Endothelial cell of umbilical vein (primary cell): ENCODE measurements around the gene PRXL2C. TPM values are rescaled to one million over a fixed set of nuclear protein-coding genes. Genes with fewer than 3 reads are reported as not detected.

Experiments used
- BruUV-seq: library from RNA; stranded (reverse); fragments of 400-500 nt; replicated peaks from 2 replicates; lab custom pipeline; 2021; lab: Mats Ljungman, UMichigan
- CTCF ChIA-PET: fragments of 300-600, 350-600 bp; sonication (Branson Sonifier 250); formaldehyde crosslinking; loops from one replicate; lab custom pipeline; 2021; ENCODE audit warnings: antibody characterized with exemption, inconsistent platforms; lab: Charles Lee
- POLR2A ChIA-PET: fragments of 300-600, 350-600 bp; sonication (Branson Sonifier 250); formaldehyde crosslinking; loops from one replicate; lab custom pipeline; 2021; ENCODE audit warnings: antibody characterized with exemption, inconsistent platforms; lab: Charles Lee
- DNase-seq: peaks from one replicate; pipeline ENCODE4 v3.0.0-alpha.2; 2011; ENCODE audit warnings: low read depth, low spot score
- FAIRE-seq: peaks from 2 replicates; lab custom pipeline; 2011; peaks lifted over from hg19 to GRCh38; lab: Jason Lieb, UNC
- H2AFZ ChIP-seq: 2 replicates; pipeline ENCODE4 v1.6.0; 2012; ENCODE audit warnings: low read depth, low read length, control low read depth, inconsistent platforms
- H3K27ac ChIP-seq: 2 replicates; pipeline ENCODE4 v1.5.1; 2011; ENCODE audit warnings: low read depth, mild to moderate bottlenecking, control low read depth, low read length, moderate library complexity; ENCODE audit not compliant: insufficient read depth
- H3K27me3 ChIP-seq, 2 experiments: 2 replicates each; pipeline versions ENCODE4 v1.6.0 to v1.6.1; 2011; ENCODE audit warnings: low read length in 2 of 2, mixed read lengths in 1 of 2; ENCODE audit not compliant: control insufficient read depth in 2 of 2, insufficient read depth in 2 of 2
- H3K36me3 ChIP-seq, 2 experiments: 2 replicates in 1 of 2; 3 replicates in 1 of 2; pipeline ENCODE4 v1.5.1; 2011; ENCODE audit warnings: low read length in 2 of 2, mild to moderate bottlenecking in 1 of 2, moderate library complexity in 1 of 2; ENCODE audit not compliant: control insufficient read depth in 2 of 2, insufficient read depth in 2 of 2; ENCODE audit errors: extremely low read depth in 1 of 2
- H3K4me1 ChIP-seq: 3 replicates; pipeline ENCODE4 v1.5.1; 2011; ENCODE audit warnings: mild to moderate bottlenecking, low read length; ENCODE audit not compliant: control insufficient read depth, insufficient read depth; ENCODE audit errors: extremely low read depth
- H3K4me2 ChIP-seq: 2 replicates; pipeline ENCODE4 v1.6.1; 2011; ENCODE audit warnings: low read length, control low read depth, mixed read lengths; ENCODE audit not compliant: insufficient read depth
- H3K4me3 ChIP-seq, 3 experiments: fragments of 200-600 bp in 1 of 3; sonication (generic), shearing (Covaris generic) in 1 of 3; replicated peaks in 1 of 3; 2 replicates each; pipeline ENCODE4 v1.5.1; 2011 to 2016; ENCODE audit warnings: control low read depth in 3 of 3, low read length in 3 of 3, mild to moderate bottlenecking in 2 of 3, inconsistent platforms in 1 of 3, low read depth in 1 of 3, moderate library complexity in 1 of 3; ENCODE audit not compliant: insufficient read depth in 1 of 3
- H3K79me2 ChIP-seq: 2 replicates; pipeline ENCODE4 v1.6.0; 2012; ENCODE audit warnings: low read length, inconsistent platforms; ENCODE audit not compliant: control insufficient read depth, insufficient read depth
- H3K9ac ChIP-seq: replicated peaks from 2 replicates; pipeline ENCODE3; 2011; ENCODE audit warnings: low read length, control low read depth; ENCODE audit not compliant: insufficient read depth; ENCODE audit errors: extremely low read depth
- H3K9me1 ChIP-seq: replicated peaks from 3 replicates; pipeline ENCODE4 v1.6.0; 2011; ENCODE audit warnings: mild to moderate bottlenecking, low read length; ENCODE audit not compliant: control insufficient read depth, insufficient read depth; ENCODE audit errors: extremely low read depth
- H3K9me3 ChIP-seq: replicated peaks from 2 replicates; pipeline ENCODE4 v1.5.1; 2012; ENCODE audit warnings: low read length, inconsistent platforms; ENCODE audit not compliant: control insufficient read depth, insufficient read depth
- H4K20me1 ChIP-seq: replicated peaks from 2 replicates; pipeline ENCODE3; 2011; ENCODE audit warnings: mild to moderate bottlenecking, low read length; ENCODE audit not compliant: control insufficient read depth, insufficient read depth; ENCODE audit errors: extremely low read depth
- CTCF ChIP-seq, 2 donors: IDR thresholded peaks; 1 replicate in 1 of 2; 2 replicates in 1 of 2; pipeline ENCODE4 v1.5.1; 2011; ENCODE audit warnings: low read length in 2 of 2, mild to moderate bottlenecking in 2 of 2, moderate library complexity in 2 of 2, control low read depth in 1 of 2, inconsistent platforms in 1 of 2, low read depth in 1 of 2; ENCODE audit not compliant: insufficient read depth in 1 of 2; ENCODE audit errors: extremely low read depth in 1 of 2
- EZH2 ChIP-seq: IDR thresholded peaks from 2 replicates; pipeline ENCODE4 v1.6.1; 2012; ENCODE audit warnings: borderline replicate concordance, low read depth, mild to moderate bottlenecking, moderate library complexity, low read length, inconsistent platforms; ENCODE audit not compliant: severe bottlenecking
- FOS ChIP-seq: IDR thresholded peaks from 2 replicates; pipeline ENCODE4 v1.6.1; 2011; ENCODE audit warnings: mild to moderate bottlenecking, low read length, moderate library complexity, borderline replicate concordance; ENCODE audit not compliant: insufficient read depth
- GATA2 ChIP-seq: IDR thresholded peaks from 2 replicates; pipeline ENCODE4 v1.7.0; 2011; ENCODE audit warnings: low read depth, mild to moderate bottlenecking, moderate library complexity, mixed read lengths, low read length; ENCODE audit not compliant: insufficient read length, insufficient read depth
- JUN ChIP-seq: IDR thresholded peaks from 2 replicates; pipeline ENCODE4 v1.6.1; 2011; ENCODE audit warnings: borderline replicate concordance, low read depth; ENCODE audit not compliant: insufficient read length, insufficient read depth
- MAX ChIP-seq: IDR thresholded peaks from 2 replicates; pipeline ENCODE4 v1.6.1; 2011; ENCODE audit not compliant: insufficient read depth, insufficient read length
- MYC ChIP-seq: IDR thresholded peaks from one replicate; pipeline ENCODE4 v1.6.1; 2011; ENCODE audit warnings: mild to moderate bottlenecking, low read depth, low read length
- POLR2A ChIP-seq: IDR thresholded peaks from 2 replicates; pipeline ENCODE4 v1.6.1; 2012; ENCODE audit warnings: low read depth, mild to moderate bottlenecking, control low read depth, low read length
- POLR2AphosphoS5 ChIP-seq: IDR thresholded peaks from 2 replicates; pipeline ENCODE4 v1.6.1; 2012; ENCODE audit warnings: low read depth, mild to moderate bottlenecking, control low read depth, low read length, moderate library complexity; ENCODE audit not compliant: insufficient read depth
- dilution Hi-C: fragments of 300-500 bp; cut with MboI; formaldehyde crosslinking; loops from one replicate; pipeline ENCODE4 v1.15.0; 2019; ENCODE audit warnings: low sequenced_read_pairs; ENCODE audit not compliant: extremely low pct_ligation_motif_present
- intact Hi-C: fragments of 100-400 bp; cut with micrococcal nuclease; formaldehyde crosslinking; loops from one replicate; pipeline ENCODE4 v1.10.0; 2022
- polyA plus RNA-seq, 4 experiments: library from polyadenylated mRNA; depleted of rRNA in 3 of 4; stranded (reverse) in 3 of 4; unstranded in 1 of 4; fragments of >200 nt; gene quantifications; 2 replicates each; pipeline versions ENCODE4 v1.2.1 to v1.2.3, GENCODE V29; 2011 to 2012; ENCODE audit warnings: missing spikeins in 1 of 4
- total RNA-seq: library from RNA; stranded (reverse); gene quantifications from 2 replicates; pipeline ENCODE4 v1.2.3, GENCODE V29; 2021

Gene PRXL2C
- total and polyA plus RNA-seq, 2 donors (not counting 3 experiments of a cell fraction or from before 2014, with no cell fraction given) = 5.4 to 14.7 TPM

- H3K4me2 ChIP-seq = no peak overlapping the region
- FAIRE-seq (no peak), DNase-seq (no peak)
- TF ChIP-seq JUN = no peak
- TF ChIP-seq MYC = no peak
- TF ChIP-seq CTCF (IDR thresholded peaks at IDR 0.05; ENCODE audit: extremely low read depth in 1 of 2, insufficient read depth in 1 of 2, low read depth in 1 of 2, low read length in 2 of 2) = no peak
- TF ChIP-seq POLR2AphosphoS5 = no peak
- no peaks in the 10 kb centered on the region for H3K4me1 ChIP-seq
- POLR2A ChIA-PET = no interaction called here
- H3K9ac ChIP-seq = no peak overlapping the region
- no TSS peak for BruUV-seq
- H3K27me3 ChIP-seq = peaks cover 0 to 2% of the 10 kb centered on the region in 2 experiments
- no peak overlapping the region for H3K4me3 ChIP-seq
- H3K27ac ChIP-seq = no peak overlapping the region
- intact Hi-C loops (no loop called here), dilution Hi-C loops (no loop called here)
- no peaks in the 10 kb centered on the region for H3K36me3 ChIP-seq
- CTCF ChIA-PET = interaction anchor here (0.5 kb wide), 1 partner anchor 247 kb away, joined by 3 read pairs; no protein-coding TSS in a partner anchor
- no peak overlapping the region for H2AFZ ChIP-seq
- H3K9me3 ChIP-seq = no peaks in the 10 kb centered on the region
- no peaks in the 10 kb centered on the region for H4K20me1 ChIP-seq
- H3K79me2 ChIP-seq = no peaks in the 10 kb centered on the region
- H3K9me1 ChIP-seq = no peaks in the 10 kb centered on the region
Observed at GRCh38 chr9:96603305-96604003, 51.7 kb downstream of the PRXL2C start.

GRCh38 chr9:96599298-96599697 lies 55.8 kb downstream of the PRXL2C start:
- intact Hi-C loops = no loop called here
- no peak overlapping the region for H3K4me3 ChIP-seq
- no peaks in the 10 kb centered on the region for H3K79me2 ChIP-seq
- CTCF ChIA-PET = no interaction called here
- no peak overlapping the region for H3K4me2 ChIP-seq
- H3K27me3 ChIP-seq = peaks cover 0 to 2% of the 10 kb centered on the region in 2 experiments
- no peaks in the 10 kb centered on the region for H3K9me3 ChIP-seq
- no peaks in the 10 kb centered on the region for H3K9me1 ChIP-seq
- H3K36me3 ChIP-seq = no peaks in the 10 kb centered on the region
- H3K9ac ChIP-seq = no peak overlapping the region
- POLR2A ChIA-PET = no interaction called here
- H4K20me1 ChIP-seq = no peaks in the 10 kb centered on the region
- no peak overlapping the region for H3K27ac ChIP-seq
- no peak for FAIRE-seq
- BruUV-seq = no TSS peak
- TF ChIP-seq POLR2AphosphoS5 = no peak
- no peak for TF ChIP-seq MAX
- no peak for TF ChIP-seq JUN
- TF ChIP-seq FOS = no peak
- no peak for TF ChIP-seq POLR2A
- no peak for TF ChIP-seq EZH2
- no peak for TF ChIP-seq MYC
- no peak for TF ChIP-seq GATA2
- no peak for TF ChIP-seq CTCF (IDR thresholded peaks at IDR 0.05; ENCODE audit: extremely low read depth in 1 of 2, insufficient read depth in 1 of 2, low read depth in 1 of 2, low read length in 2 of 2)
- H3K4me1 ChIP-seq = no peaks in the 10 kb centered on the region
- dilution Hi-C loops = no loop called here
- no peak overlapping the region for H2AFZ ChIP-seq
- DNase-seq = no peak
